B cell (primary cell): ENCODE results near the gene PSMD8. TPM values are rescaled to one million over a fixed set of nuclear protein-coding genes. Genes with fewer than 3 reads are reported as not detected.

ENCODE experiments used
- ATAC-seq: fragments of 200-7000 bp; cut with Tn5 transposase; one replicate; pipeline ENCODE4 v1.10.0; 2021; ENCODE audit warnings: low read depth, mild to moderate bottlenecking, moderate number of reproducible peaks, moderate library complexity
- CTCF ChIA-PET: fragments of 350-600 bp; sonication (Branson Sonifier 250); formaldehyde crosslinking; loops from one replicate; lab custom pipeline; 2021; ENCODE audit warnings: antibody characterized with exemption, inconsistent platforms; lab: Charles Lee
- POLR2A ChIA-PET: fragments of 350-600 bp; sonication (Branson Sonifier 250); formaldehyde crosslinking; loops from one replicate; lab custom pipeline; 2021; ENCODE audit warnings: antibody characterized with exemption; lab: Charles Lee
- DNase-seq: peaks from one replicate; pipeline ENCODE4 v3.0.0; 2013
- H2AFZ ChIP-seq: 2 replicates; pipeline ENCODE4 v1.6.1; 2012; ENCODE audit warnings: mild to moderate bottlenecking, low read depth, low read length; ENCODE audit not compliant: insufficient read depth, poor library complexity, severe bottlenecking
- H3K27ac ChIP-seq, 2 donors: 1 replicate in 1 of 2; 2 replicates in 1 of 2; pipeline ENCODE4 v1.5.1; 2012 to 2013; ENCODE audit warnings: low read length in 2 of 2, mild to moderate bottlenecking in 2 of 2, moderate library complexity in 1 of 2
- H3K27me3 ChIP-seq, 4 experiments: fragments of 200-600 bp in 1 of 4; sonication (generic) in 1 of 4; replicated peaks in 1 of 4; 1 replicate in 2 of 4; 2 replicates in 2 of 4; pipeline versions ENCODE4 v1.6.1 to v1.7.0; 2013 to 2016; ENCODE audit warnings: low read length in 3 of 4, mild to moderate bottlenecking in 2 of 4, mixed read lengths in 1 of 4, moderate library complexity in 1 of 4; ENCODE audit not compliant: insufficient read depth in 4 of 4, control insufficient read depth in 3 of 4; ENCODE audit errors: control extremely low read depth in 1 of 4
- H3K36me3 ChIP-seq, 2 experiments: replicated peaks in 1 of 2; 1 replicate in 1 of 2; 2 replicates in 1 of 2; pipeline versions ENCODE4 v1.6.1 to v1.7.1; 2013; ENCODE audit warnings: low read length in 1 of 2; ENCODE audit not compliant: insufficient read depth in 2 of 2, control insufficient read depth in 1 of 2; ENCODE audit errors: control extremely low read depth in 1 of 2, extremely low read depth in 1 of 2
- H3K4me1 ChIP-seq, 2 donors: fragments of 200-600 bp in 1 of 2; sonication (generic) in 1 of 2; 1 replicate in 1 of 2; 2 replicates in 1 of 2; pipeline versions ENCODE4 v1.5.1 to v1.6.1; 2013 to 2017; ENCODE audit warnings: low read length in 2 of 2; ENCODE audit not compliant: control insufficient read depth in 2 of 2, insufficient read depth in 2 of 2
- H3K4me2 ChIP-seq: replicated peaks from 2 replicates; pipeline ENCODE3; 2012; ENCODE audit warnings: mild to moderate bottlenecking, low read depth, low read length; ENCODE audit not compliant: poor library complexity, severe bottlenecking
- H3K4me3 ChIP-seq, 5 experiments: fragments of 200-600 bp in 1 of 5; sonication (generic) in 1 of 5; 1 replicate in 3 of 5; 2 replicates in 2 of 5; pipeline versions ENCODE4 v1.5.1 to v1.7.0; 2011 to 2016; ENCODE audit warnings: low read length in 4 of 5, mild to moderate bottlenecking in 4 of 5, low read depth in 2 of 5, control low read depth in 1 of 5, moderate library complexity in 1 of 5; ENCODE audit not compliant: insufficient read depth in 1 of 5; ENCODE audit errors: control extremely low read depth in 1 of 5, extremely low read depth in 1 of 5
- H3K79me2 ChIP-seq: fragments of 200-600 bp; sonication (generic); one replicate; pipeline ENCODE4 v1.6.0; 2016; ENCODE audit warnings: low read length; ENCODE audit not compliant: control insufficient read depth, insufficient read depth
- H3K9ac ChIP-seq: fragments of 200-600 bp; sonication (generic); 2 replicates; pipeline ENCODE4 v1.6.1; 2017; ENCODE audit warnings: mild to moderate bottlenecking, low read length, moderate library complexity
- H3K9me3 ChIP-seq, 3 donors: one replicate each; pipeline versions ENCODE4 v1.6.1 to v1.7.1; 2013; ENCODE audit warnings: low read length in 2 of 3; ENCODE audit not compliant: control insufficient read depth in 2 of 3, insufficient read depth in 1 of 3; ENCODE audit errors: control extremely low read depth in 1 of 3
- H4K20me1 ChIP-seq: 2 replicates; pipeline ENCODE4 v1.6.0; 2012; ENCODE audit warnings: mild to moderate bottlenecking, low read length; ENCODE audit not compliant: insufficient read depth, control insufficient read depth, poor library complexity, severe bottlenecking
- H3K27ac Mint-ChIP-seq: one replicate; pipeline ENCODE4 v1.8.0; 2021; ENCODE audit warnings: mixed read lengths
- H3K27me3 Mint-ChIP-seq: one replicate; pipeline ENCODE4 v1.8.0; 2021; ENCODE audit warnings: mixed read lengths
- H3K4me1 Mint-ChIP-seq: one replicate; pipeline ENCODE4 v1.8.0; 2021; ENCODE audit warnings: mixed read lengths
- H3K4me3 Mint-ChIP-seq: one replicate; pipeline ENCODE4 v1.8.0; 2021; ENCODE audit warnings: mixed read lengths
- H3K9me3 Mint-ChIP-seq: one replicate; pipeline ENCODE4 v1.8.0; 2022; ENCODE audit warnings: mixed read lengths; ENCODE audit not compliant: insufficient read depth
- CTCF ChIP-seq: fragments of 200-600 bp; IDR thresholded peaks from one replicate; pipeline ENCODE4 v1.8.0; 2022; ENCODE audit warnings: antibody characterized with exemption, mild to moderate bottlenecking
- EZH2 ChIP-seq: IDR thresholded peaks from 2 replicates; pipeline ENCODE4 v1.6.1; 2012; ENCODE audit warnings: borderline replicate concordance, low read depth, mild to moderate bottlenecking, moderate library complexity, low read length; ENCODE audit not compliant: insufficient read depth, poor library complexity, severe bottlenecking
- WGBS: methylation state at CpG from one replicate; pipeline ENCODE4 v1.1.5; 2013; ENCODE audit warnings: missing lambda C conversion rate; ENCODE audit not compliant: insufficient coverage; 5-methylcytosine and 5-hydroxymethylcytosine counted together
- intact Hi-C: fragments of 100-400 bp; cut with micrococcal nuclease; formaldehyde crosslinking; loops from one replicate; pipeline ENCODE4 v1.10.0; 2022
- polyA plus RNA-seq: library from polyadenylated mRNA; depleted of rRNA; stranded (reverse); fragments of >200 nt; gene quantifications from 2 replicates; pipeline ENCODE4 v1.2.3, GENCODE V29; 2012
- total RNA-seq, 2 donors: library from RNA; stranded (reverse); fragments of 120-200 nt in 1 of 2; gene quantifications; 1 replicate in 1 of 2; 2 replicates in 1 of 2; pipeline versions ENCODE4 v1.2.3 to v1.2.4, GENCODE V29; 2013 to 2022

The PSMD8 gene
- total and polyA plus RNA-seq, 2 donors (not counting 1 experiment from before 2014, with no cell fraction given), result 88.1 to 122 TPM

DNA sequence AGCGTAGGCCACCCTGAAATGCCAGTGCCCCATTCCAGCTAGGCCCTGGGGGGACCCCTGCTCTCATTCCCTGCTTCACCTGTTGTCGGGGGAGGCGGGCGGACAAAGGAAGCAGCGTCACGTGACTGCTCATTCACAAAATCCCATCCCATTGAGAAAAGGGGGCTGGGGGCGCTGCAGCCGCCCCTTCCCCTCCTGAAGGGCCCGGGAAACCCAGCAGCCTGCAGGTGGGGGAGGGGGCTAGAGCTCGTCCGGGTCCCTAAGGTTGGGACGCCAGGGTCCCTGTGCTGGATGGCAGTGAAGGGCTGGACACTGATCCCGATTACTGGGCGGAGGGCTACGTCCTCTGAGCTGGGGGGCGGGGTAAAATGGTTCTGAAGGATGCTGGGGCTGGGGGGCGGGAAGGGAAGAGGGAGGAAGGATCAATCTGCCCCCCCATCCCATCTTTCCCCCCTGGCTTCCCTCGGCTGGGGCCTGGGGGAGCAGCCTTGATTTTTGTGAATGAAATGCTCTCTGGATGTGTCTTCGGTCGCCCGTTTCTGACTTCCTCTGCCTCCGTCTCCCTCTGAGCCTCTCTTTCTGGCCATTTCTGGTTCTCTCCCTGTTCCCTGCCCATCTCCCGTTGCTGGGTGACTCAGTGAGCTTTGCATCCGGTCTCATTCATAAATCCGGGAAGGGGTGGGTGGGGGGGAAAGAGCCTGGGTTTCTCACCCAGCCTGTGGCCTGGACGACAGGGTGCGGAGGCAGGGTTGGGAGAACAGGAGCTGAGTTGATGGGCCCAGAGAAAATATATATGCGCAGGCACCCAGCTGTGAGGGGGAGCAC is 14.9 kb downstream of the PSMD8 start:
- no peak for TF ChIP-seq CTCF
- no peak for TF ChIP-seq EZH2
- H3K27me3 ChIP-seq, result peaks cover 0 to 51% (median 25%) of the 10 kb centered on the region in 4 experiments
- 15% methylated on average over 9 of the region's 28 CpGs for WGBS
- DNase-seq, result peak; percentile 35
- H3K9ac ChIP-seq, result peak overlapping the region; percentile 29
- Mint-ChIP-seq H3K27ac (peak overlapping the region; percentile 21), H3K4me3 (peak overlapping the region; percentile 64), H3K9me3 (no peaks in the 10 kb centered on the region), H3K27me3 (peaks cover 35% of the 10 kb centered on the region), H3K4me1 (peaks cover 34% of the 10 kb centered on the region)
- peaks cover 0 to 30% (median 0%) of the 10 kb centered on the region in 3 donors for H3K9me3 ChIP-seq
- intact Hi-C loops, result loop anchor here (5.0 kb wide), 1 partner anchor 228 kb away; the partner anchor contains the start of genes EIF3K and MAP4K1
- peaks cover 38% of the 10 kb centered on the region for H4K20me1 ChIP-seq
- H2AFZ ChIP-seq, result no peak overlapping the region
- H3K27ac ChIP-seq, result no peak overlapping the region
- H3K4me2 ChIP-seq, result peak overlapping the region; percentile 97
- H3K4me3 ChIP-seq, result peak overlapping the region in 3 of 5 experiments; percentile 23 to 77 (median 40)
- H3K36me3 ChIP-seq, result peaks cover 0 to 8% of the 10 kb centered on the region in 2 experiments
- peaks cover 37% of the 10 kb centered on the region in 2 donors for H3K4me1 ChIP-seq
- POLR2A ChIA-PET, result interaction anchor here (0.6 to 2.5 kb wide), 5 partner anchors 14 to 353 kb away, joined by 3 to 11 read pairs (median 3); partner anchors contain the start of genes FAM98C and PSMD8
- ATAC-seq, result no peak
- H3K79me2 ChIP-seq, result no peaks in the 10 kb centered on the region
- CTCF ChIA-PET, result interaction anchor here (0.6 to 2.7 kb wide), 3 partner anchors 14 to 474 kb away, joined by 3 to 9 read pairs (median 3); partner anchors contain the start of gene FAM98C
